ENCODE results near the gene HHIP. TPM values are rescaled to one million over a fixed set of nuclear protein-coding genes. Genes with fewer than 3 reads are reported as not detected.

The HHIP gene
- total RNA-seq, 1 experiment from 2014 or later, result 1.6 TPM

- DNase-seq, result no peak
- no TSS peak for BruUV-seq (replicated peaks)
- CTCF ChIA-PET, result no interaction called here
- TF ChIP-seq CTCF (IDR thresholded peaks at IDR 0.05; ENCODE audit: unreplicated experiment), result no peak
- H3K36me3 Mint-ChIP-seq (ENCODE audit: insufficient read depth, unreplicated experiment), result no peaks in the 10 kb centered on the region
- no peaks in the 10 kb centered on the region for H3K9me3 Mint-ChIP-seq (ENCODE audit: low read depth, unreplicated experiment)
- no peak overlapping the region for H3K4me3 Mint-ChIP-seq (ENCODE audit: low read depth, unreplicated experiment)
- H3K4me1 Mint-ChIP-seq (ENCODE audit: low read depth, unreplicated experiment), result peaks cover 9% of the 10 kb centered on the region
- intact Hi-C loops (cut with micrococcal nuclease; ENCODE audit: unreplicated experiment), result no loop called here
- no peaks in the 10 kb centered on the region for H3K27me3 Mint-ChIP-seq (ENCODE audit: unreplicated experiment)
- no peak overlapping the region for H3K27ac Mint-ChIP-seq (ENCODE audit: unreplicated experiment)
Measured at GRCh38 chr4:144733566-144733965, 87.6 kb downstream of the HHIP start.

GRCh38 chr4:144734522-144734921, 88.6 kb downstream of the HHIP start:
- CTCF ChIA-PET, result no interaction called here
- Mint-ChIP-seq H3K36me3 (ENCODE audit: insufficient read depth, unreplicated experiment) (no peaks in the 10 kb centered on the region), H3K27ac (ENCODE audit: unreplicated experiment) (no peak overlapping the region), H3K4me1 (ENCODE audit: low read depth, unreplicated experiment) (peaks cover 9% of the 10 kb centered on the region), H3K4me3 (ENCODE audit: low read depth, unreplicated experiment) (no peak overlapping the region), H3K27me3 (ENCODE audit: unreplicated experiment) (no peaks in the 10 kb centered on the region), H3K9me3 (ENCODE audit: low read depth, unreplicated experiment) (no peaks in the 10 kb centered on the region)
- BruUV-seq (replicated peaks), result no TSS peak
- intact Hi-C loops (cut with micrococcal nuclease; ENCODE audit: unreplicated experiment), result no loop called here
- TF ChIP-seq CTCF (IDR thresholded peaks at IDR 0.05; ENCODE audit: unreplicated experiment), result no peak
- DNase-seq, result no peak

GRCh38 chr4:144738649-144739048, 92.7 kb downstream of the HHIP start:
- H3K27ac Mint-ChIP-seq (ENCODE audit: unreplicated experiment), result no peak overlapping the region
- intact Hi-C loops (cut with micrococcal nuclease; ENCODE audit: unreplicated experiment), result no loop called here
- no peak for TF ChIP-seq CTCF (IDR thresholded peaks at IDR 0.05; ENCODE audit: unreplicated experiment)
- H3K4me3 Mint-ChIP-seq (ENCODE audit: low read depth, unreplicated experiment), result no peak overlapping the region
- BruUV-seq (replicated peaks), result no TSS peak
- CTCF ChIA-PET, result no interaction called here
- H3K9me3 Mint-ChIP-seq (ENCODE audit: low read depth, unreplicated experiment), result no peaks in the 10 kb centered on the region
- no peaks in the 10 kb centered on the region for H3K36me3 Mint-ChIP-seq (ENCODE audit: insufficient read depth, unreplicated experiment)
- H3K27me3 Mint-ChIP-seq (ENCODE audit: unreplicated experiment), result no peaks in the 10 kb centered on the region
- DNase-seq, result no peak
- no peaks in the 10 kb centered on the region for H3K4me1 Mint-ChIP-seq (ENCODE audit: low read depth, unreplicated experiment)

GRCh38 chr4:144739511-144740033, 93.6 kb downstream of the HHIP start:
- Mint-ChIP-seq H3K36me3 (ENCODE audit: insufficient read depth, unreplicated experiment) (no peaks in the 10 kb centered on the region), H3K27ac (ENCODE audit: unreplicated experiment) (no peak overlapping the region), H3K27me3 (ENCODE audit: unreplicated experiment) (no peaks in the 10 kb centered on the region), H3K4me1 (ENCODE audit: low read depth, unreplicated experiment) (no peaks in the 10 kb centered on the region), H3K4me3 (ENCODE audit: low read depth, unreplicated experiment) (no peak overlapping the region), H3K9me3 (ENCODE audit: low read depth, unreplicated experiment) (no peaks in the 10 kb centered on the region)
- DNase-seq, result no peak
- TF ChIP-seq CTCF (IDR thresholded peaks at IDR 0.05; ENCODE audit: unreplicated experiment), result no peak
- no TSS peak for BruUV-seq (replicated peaks)
- intact Hi-C loops (cut with micrococcal nuclease; ENCODE audit: unreplicated experiment), result no loop called here
- CTCF ChIA-PET, result no interaction called here
